HG03159 (cell line): Measurements from ENCODE around the gene NOD1.
"Not testable (repeated sequence)": the region's sequence is repeated elsewhere in the genome, so short reads cannot be mapped to it uniquely, and the experiment has no call there.

Experiments used
- ATAC-seq: cut with Tn5 transposase; IDR thresholded peaks from one replicate; pipeline ENCODE4 v1.9.1; 2021; ENCODE audit warnings: mild to moderate bottlenecking, moderate library complexity; ENCODE audit not compliant: unreplicated experiment

Gene NOD1

DNA sequence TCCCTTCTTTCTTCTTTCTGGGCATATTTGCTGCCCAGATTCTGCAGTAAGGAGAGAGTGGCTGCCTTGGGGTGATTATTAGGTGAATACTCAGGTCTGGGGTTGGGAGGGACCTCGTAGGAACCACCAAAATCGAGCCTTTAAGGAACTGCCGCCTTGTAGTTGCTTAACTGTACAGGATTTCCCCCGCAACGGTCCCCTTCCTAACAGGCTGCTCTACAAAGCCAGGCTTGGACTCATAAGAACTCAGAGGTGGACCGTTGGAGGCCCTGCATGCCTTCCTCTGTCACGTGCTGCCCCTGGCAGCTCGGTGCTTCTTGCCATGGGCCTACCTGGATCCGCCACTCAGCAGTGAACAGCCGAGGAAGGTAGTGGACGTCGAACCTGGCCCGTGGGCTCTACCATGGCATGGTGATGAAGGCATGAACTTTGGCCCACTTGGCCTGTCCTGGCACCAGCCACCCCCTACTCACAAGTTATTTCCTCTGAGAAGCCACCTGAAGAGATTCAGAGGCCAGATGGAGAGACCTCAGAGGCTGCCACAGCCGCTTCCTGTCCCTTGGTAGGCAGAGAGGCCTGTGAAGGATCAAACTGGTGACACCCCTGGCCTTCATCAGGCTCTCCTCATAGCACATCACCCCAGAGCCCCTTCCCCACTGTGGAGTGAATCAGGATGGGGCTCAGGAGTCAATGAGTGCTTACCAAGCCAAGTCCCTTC lies 54.6 kb downstream of the NOD1 start:
- ATAC-seq = no peak

DNA sequence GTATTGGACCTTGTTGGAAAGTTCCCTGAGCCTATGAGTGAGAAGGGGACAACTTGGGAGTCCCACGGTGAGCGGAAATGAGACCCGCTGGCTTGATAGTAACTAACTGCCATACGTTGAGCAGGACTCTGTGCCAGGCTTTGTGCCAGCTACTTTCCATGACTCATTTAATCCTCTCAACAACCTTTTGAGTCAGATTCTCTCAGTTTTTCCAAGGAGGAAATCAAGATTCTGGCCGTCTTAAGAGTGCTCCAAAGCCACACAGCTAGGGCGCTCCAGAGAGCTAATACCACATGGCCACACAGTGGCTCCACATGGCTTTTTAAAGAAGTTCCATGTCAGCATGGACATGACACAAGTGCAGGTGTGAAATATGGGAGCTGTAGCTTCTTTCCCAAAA lies 55.7 kb downstream of the NOD1 start:
- ATAC-seq = no peak

DNA sequence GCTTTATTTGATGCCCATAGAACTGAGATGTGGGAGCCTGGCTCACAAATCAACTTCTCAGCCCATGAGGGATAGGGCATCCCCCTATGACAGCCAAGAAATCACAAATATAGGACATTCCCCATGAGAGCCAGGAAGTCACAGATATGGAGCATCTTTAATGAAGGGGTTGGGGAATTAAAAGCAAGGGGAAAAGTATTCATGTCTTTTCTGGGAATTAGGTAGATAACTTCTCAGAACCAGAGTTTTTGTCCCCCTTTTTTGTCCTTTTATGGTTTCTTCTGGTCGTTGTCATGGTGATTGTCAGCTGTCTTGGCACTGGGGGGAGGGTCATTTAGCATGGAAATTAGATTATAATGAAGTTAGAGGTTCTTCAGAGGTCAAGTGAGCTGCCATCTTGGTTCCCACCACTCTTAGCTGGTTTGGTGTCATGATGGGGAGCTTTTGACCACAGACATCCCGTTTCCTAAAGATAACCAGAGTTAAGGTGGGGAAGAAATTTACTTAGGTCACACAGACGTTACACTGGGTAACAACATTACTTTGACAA lies 56.9 kb downstream of the NOD1 start:
- ATAC-seq = no peak

DNA sequence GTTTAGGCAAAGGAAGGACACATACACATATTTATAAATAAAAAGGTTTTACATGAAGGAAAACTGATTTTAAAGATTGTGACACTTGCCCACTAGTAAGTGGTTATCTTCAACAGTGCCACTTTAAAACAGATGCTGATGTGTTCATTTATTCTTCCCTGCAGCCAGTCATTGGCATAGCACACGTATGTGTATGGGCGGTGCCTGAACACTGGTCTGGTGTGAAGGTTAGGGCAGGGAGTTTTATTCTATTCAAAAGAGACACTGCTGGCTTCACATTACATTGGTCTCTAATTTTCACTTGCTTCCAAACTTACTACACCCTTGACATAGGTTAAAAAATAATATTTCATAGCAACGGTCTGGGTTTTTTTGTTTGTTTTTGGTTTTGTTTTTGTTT lies 57.9 kb downstream of the NOD1 start:
- no peak for ATAC-seq

DNA sequence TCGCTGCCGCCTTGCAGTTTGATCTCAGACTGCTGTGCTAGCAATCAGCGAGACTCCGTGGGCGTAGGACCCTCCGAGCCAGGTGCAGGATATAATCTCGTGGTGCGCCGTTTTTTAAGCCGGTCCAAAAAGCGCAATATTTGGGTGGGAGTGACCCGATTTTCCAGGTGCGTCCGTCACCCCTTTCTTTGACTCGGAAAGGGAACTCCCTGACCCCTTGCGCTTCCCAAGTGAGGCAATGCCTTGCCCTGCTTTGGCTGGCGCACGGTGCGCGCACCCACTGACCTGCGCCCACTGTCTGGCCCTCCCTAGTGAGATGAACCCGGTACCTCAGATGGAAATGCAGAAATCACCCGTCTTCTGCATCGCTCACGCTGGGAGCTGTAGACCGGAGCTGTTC lies 58.5 kb downstream of the NOD1 start:
- not testable (repeated sequence) for ATAC-seq

DNA sequence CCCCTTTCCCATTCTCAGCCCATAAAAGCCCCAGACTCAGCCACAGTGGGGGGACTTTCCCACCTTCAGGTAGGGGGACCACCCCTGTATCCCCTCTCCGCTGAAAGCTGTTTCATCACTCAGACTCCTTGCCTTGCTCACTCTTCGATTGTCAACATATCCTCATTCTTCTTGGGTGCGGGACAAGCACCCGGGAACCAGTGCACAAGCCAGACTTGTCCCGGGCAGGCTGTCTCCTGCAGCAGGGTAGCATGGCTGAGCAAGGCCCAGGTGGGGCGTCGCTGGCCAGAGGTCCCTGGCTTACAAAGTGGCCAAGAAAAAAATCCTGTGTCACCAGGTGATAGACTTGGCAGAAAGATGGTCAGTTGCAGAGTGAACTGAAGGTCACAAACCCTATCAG lies 64.7 kb downstream of the NOD1 start:
- no peak for ATAC-seq

DNA sequence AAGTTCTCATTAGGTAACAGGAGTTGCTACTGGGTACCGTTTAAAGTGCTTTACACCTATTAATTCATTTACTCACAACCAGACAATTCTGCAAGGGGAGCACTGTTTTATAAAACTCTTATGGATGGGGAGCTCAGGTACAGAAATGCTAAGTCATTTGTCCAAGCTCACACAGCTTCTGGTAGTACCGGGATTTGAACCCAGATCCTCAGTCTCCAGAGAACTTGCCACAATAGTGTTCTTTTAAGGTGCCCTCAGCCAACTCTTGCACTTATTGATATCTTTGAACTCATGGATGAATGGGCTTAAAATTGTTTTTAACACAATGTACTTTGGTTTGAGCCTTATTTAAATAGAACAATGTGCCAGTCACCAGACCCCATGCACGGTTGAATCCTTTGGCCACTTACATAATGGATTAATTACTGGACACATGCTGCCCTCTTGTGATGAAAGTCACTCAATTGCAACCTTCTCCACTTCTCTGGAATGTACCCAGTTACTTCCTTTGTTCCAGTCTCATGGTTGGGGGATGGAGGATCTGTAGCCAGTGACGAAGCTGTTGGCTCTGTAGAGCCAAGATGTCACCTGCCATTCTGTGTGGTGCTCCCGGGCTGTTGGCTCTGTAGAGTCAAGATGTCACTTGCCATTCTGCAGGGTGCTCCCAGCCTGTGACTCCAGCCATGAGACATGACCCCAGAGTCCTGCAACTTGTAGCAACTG lies 65.6 kb downstream of the NOD1 start:
- ATAC-seq = no peak

DNA sequence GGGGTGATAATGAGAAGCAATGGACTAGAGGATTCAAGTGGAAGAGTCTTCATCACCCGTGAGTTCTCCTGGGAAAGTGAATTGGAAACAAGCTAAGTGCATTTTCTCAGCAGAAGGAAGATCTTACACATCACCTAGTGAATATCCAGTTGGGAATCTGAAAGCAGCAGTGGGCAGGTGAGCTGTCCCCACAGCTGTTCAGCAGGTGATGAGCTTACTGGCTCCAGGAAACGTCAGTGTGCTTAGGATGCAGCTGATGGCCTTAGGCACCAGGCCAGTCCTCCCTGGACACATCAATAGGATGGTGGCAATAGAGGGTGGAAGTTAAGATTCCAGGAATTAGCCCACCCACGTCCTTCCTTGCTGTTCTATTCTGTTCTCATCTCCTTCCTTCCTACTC lies 66.7 kb downstream of the NOD1 start:
- ATAC-seq = no peak

DNA sequence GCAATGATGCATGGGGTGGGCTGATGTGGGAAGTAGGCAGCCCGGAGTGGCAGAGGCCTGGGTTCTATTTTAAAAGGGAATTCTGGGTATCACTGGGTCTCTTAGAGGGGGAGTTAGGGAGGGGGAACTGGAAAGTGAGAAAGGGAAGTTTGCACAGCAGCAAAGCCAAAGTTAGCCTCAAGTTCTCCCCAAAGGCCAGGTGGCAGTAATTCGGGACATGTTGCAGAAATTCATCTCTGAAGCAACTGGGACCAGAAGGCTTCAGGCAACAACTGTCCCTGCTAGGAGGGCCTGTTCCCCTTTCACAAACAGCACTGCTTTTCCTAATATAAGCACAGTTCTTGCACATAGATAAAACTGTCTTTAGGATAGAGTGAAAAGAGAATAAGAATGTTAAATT lies 67.4 kb downstream of the NOD1 start:
- ATAC-seq = no peak

DNA sequence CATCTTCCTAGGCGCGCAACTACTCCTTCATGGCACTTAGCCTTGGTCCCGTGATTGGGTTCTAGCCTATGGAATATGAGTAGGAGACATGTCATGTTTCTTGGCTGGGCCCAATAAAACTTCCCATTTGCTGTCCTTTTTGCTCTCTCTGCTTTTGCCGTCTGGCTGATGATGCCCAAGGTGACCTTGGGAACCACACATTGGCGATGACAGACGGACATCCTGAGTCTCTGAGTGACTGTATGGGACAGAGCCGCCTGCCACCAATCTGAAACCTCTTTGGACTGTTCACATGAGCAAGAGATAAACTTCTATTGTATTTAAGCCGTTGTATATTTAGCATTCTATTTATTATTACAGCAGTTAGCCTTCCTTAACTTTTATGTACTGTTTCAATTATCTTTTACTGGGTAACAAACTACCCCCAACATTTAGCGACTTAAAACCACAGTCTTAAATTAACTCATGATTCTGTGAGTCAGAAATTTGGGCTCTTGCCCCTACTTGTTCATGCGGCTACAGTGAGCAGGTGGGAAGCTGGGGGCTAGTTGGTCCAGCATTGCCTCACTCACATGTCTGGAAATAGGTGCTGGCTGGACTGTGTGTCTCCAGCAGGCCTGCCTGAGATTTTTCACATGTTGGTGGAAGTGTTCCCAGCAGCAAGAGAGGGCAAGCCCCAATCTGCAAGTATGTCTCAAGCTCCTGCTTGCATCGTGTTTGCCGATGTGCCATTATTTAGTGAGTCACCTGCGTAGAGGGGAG lies 71.7 kb downstream of the NOD1 start:
- no peak for ATAC-seq

DNA sequence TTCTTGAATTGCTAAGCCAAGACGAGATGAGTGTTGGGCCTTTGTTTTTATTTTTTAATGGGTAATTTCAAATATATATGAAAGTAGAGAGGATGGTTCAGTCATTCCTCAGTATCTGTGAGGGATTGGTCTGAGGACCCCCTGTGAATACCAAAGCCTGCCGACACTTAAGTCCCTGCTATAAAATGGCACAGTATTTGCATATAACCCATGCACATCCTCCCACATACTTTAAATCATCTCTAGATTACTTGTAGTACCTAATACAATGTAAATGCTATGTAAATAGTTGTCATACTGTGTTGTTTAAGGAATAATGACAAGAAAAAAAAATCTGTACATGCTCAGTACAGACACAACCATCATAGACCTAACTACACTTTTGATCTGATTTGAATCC lies 73.4 kb downstream of the NOD1 start:
- ATAC-seq = no peak

DNA sequence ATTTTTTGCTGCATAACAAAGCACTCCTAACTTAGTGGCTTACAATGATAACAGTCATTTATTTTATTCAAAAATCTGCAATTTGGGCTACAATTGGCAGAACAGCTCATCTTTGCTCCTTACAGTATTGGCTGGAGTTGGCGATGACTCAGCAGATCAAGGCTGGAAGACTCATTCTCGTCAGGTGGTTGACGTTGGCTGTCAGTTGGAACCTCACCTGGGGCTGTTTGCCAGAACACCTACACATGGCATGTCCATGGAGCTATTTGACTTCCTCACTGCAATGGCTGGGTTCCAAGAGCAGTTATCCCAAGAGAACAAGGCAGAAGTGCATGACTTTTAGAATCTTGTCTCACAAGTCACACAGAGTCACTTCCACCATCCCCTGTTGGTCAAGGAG lies 75.1 kb downstream of the NOD1 start:
- no peak for ATAC-seq

DNA sequence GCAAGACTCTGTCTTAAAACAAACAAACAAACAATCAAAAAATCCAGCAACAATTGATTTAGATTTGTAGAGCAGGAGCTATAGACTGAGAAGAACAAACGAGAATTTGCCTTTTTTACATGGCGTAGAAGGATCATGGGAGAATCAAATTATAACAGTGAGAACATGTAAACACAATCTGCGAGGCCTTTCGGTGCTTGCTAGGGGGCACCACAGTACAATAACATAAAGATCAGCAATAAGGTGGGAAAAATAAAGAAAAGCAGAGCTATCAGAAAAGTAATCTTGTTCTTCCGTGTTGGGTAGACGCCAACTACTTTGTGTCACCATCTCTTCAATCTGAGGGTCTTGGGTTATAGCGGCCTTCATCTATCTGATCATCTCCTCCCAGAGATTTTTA lies 82.2 kb downstream of the NOD1 start:
- no peak for ATAC-seq

DNA sequence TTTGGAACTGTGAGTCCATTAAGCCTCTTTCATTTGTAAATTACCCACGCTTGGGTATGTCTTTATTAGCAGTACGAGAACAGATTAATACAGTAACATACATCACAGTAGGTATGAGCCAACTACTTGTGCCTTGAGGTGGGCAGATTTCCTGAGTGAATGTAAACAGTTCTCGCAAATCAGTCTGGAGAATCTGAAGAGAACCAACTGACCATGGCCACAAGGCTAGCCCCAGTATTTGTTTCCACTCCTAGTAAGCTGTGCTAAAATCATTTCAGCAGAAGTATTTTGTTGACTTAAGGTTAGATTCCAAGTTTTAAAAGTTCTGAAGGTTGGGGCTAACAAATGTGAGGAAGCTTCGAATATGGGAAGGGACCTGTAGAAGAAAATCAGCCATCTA lies 82.9 kb downstream of the NOD1 start:
- no peak for ATAC-seq

DNA sequence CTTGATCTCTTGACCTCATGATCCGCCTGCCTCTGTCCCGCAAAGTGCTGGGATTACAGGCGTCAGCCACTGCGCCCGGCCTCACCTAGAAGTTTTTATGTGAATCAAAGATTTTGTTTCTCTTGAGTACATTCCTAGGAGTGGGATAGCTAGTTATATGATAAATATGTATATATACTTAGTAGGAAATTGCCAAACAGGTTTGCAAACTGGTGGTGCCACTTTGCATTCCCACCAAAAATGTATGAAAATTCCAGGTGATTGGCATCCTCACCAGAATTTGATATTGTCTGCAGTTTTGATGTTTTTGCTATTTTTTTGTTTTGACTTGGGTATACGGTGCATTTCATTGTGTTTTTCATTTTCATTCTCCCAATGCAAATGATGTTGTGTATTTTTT lies 86.8 kb downstream of the NOD1 start:
- ATAC-seq = no peak

DNA sequence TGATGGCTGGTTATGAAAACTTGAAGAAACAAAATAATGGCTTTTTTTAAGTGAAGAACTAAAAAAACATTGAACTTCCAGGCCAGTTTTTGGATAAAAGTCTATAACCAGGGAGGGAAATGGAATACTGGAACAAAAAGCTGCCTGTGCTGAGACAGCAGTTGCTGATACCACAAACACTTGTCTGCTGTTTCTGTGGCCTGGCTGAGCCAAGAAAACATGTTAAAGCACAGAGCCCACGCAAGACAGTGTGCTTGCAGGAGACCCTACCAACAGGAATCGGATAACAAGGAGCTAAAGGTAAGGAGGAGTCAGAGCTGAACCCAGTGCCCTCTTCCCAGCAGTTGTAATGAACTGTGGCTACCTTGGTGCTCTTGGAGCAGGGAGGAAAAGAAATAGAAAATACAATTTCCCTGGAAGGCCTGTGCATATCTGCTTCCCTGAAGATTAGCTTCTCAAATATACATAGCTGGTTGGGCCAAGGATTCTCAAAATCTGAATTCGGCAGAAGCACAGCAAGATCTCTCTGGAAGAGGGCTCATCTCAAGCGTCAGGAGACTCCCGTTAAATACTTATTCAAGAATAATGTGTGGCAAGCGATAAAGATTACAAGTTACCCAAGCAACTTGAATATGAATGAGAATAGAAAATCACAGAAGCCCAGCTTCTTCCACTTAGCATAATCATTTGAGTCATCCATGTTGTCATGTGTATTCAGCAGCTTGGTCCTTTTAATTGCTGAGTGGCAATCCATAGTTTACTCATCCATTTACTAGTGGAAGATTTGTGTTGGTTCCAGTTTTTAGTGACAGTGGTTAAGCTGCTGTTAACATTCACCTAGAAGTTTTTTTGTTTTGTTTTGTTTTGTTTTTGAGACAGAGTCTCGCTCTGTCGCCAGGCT lies 87.6 kb downstream of the NOD1 start:
- no peak for ATAC-seq

DNA sequence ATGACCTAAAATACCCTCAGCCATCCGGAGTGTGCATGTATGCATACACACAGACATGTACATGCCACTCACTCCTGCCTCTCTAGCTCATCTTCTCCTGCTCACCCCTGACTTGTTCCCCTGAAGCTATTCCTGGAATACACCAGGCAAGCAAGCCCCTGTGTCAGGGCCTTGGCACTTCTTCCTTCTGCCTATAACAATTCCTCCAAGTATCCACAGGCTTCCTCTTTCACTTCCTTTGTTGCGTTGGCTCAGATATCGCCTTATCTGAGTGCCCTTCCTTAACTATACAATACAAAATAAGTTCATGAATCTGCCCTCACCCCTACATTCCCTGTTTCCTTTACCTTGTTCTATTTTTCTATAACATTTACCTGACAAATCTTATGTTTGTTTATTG lies 88.8 kb downstream of the NOD1 start:
- ATAC-seq = no peak

DNA sequence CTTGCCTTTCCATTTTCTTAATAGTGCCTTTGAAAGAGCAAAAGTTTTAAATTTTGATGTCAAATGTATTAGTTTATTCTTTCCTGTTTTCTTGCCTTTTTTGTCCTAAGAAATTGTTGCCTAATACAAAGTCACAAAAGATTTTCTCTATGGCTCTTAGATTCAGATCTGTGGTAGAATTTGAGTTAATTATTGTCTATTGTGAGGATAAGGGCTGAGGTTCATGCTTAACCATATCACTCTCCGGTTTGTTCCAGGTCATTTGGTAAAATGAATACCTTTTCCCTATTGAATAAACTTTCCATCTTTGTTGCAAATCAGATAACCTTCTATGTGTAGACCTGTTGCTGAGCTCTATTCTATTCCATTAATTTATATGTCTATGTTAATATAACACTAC lies 96.0 kb downstream of the NOD1 start:
- ATAC-seq = no peak

DNA sequence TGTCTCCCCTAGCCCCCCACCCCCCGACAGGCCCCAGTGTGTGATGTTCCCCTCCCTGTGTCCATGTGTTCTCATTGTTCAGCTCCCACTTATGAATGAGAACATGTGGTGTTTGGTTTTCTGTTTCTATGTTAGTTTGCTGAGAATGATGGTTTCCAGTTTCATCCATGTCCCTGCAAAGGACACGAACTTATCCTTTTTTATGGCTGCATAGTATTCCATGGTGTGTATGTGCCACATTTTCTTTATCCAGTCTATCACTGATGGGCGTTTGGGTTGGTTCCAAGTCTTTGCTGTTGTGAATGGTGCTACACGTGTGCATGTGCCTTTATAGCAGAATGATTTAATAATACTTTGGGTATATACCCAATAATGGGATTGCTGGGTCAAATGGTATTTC lies 97.8 kb downstream of the NOD1 start:
- ATAC-seq = not testable (repeated sequence)

DNA sequence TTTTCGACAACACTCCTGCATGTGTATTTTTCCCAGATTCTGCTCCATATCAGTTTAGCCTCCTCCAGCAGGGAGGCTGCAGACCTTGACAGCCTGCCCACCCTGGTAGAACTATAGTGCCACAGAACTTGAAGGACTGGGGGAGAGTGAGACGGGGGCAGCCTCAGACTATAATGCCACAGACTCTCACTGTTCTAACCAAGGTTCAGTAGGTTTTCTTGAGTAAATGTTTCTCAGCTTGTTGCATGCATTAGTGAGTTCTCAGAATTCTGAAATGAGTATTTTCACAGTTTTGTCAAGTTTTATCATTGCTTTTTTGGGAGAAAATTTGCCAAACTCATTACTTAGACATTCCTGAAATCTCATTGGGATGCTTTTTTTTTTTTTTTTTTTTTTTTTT lies 98.3 kb downstream of the NOD1 start:
- ATAC-seq = no peak

DNA sequence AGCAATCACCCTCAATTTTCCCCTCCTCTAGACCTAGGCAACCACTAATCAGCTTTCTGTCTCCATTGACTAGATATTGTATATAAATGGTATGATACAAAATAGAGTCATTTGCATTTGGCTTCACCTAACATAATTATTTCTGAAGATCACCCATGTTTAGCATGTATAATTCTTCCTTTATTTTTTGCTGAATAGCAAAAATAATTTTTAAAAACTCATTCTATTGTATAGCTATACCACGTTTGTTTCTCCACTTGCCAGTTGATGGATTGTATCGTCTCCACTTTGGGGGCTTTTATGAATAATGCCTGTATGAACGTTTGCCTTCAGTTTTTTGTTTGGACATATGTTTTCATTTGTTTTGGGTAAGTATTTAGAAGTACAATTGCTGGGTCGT lies 98.8 kb downstream of the NOD1 start:
- ATAC-seq = no peak
